ENCODE data around the gene MPG. TPM values are rescaled to one million over a fixed set of nuclear protein-coding genes. Genes with fewer than 3 reads are reported as not detected.

Gene MPG
- total RNA-seq, 1 experiment from 2014 or later, result 32.6 TPM

GRCh38 chr16:41439-42068 lies 36.5 kb upstream of the MPG start:
- Histone ChIP-seq H3K9ac (ENCODE audit: low read length) (no peak overlapping the region), H3K9me2 (ENCODE audit: insufficient read depth) (no peaks in the 10 kb centered on the region), H3K27me3 (ENCODE audit: insufficient read depth, low read length) (no peaks in the 10 kb centered on the region), H3K4me2 (ENCODE audit: low read length) (no peak overlapping the region), H3K27ac (ENCODE audit: low read depth, low read length) (no peak overlapping the region), H4K20me1 (ENCODE audit: insufficient read depth) (no peaks in the 10 kb centered on the region), H3K4me1 (ENCODE audit: control insufficient read depth in 1 of 2, insufficient read depth in 2 of 2, low read length in 2 of 2) (peaks cover 0 to 7% of the 10 kb centered on the region in 2 experiments; a peak in 1 of 4 replicates), H3K4me3 (replicated peaks in 1 of 2; ENCODE audit: low read depth in 1 of 2, low read length in 2 of 2) (no peak overlapping the region), H3K36me3 (ENCODE audit: control insufficient read depth in 1 of 2, insufficient read depth in 2 of 2, low read length in 2 of 2) (peaks cover 0 to 11% of the 10 kb centered on the region in 2 experiments; a peak in 1 of 4 replicates), H2AFZ (ENCODE audit: low read depth, low read length, poor library complexity, severe bottlenecking) (no peak overlapping the region), H3K9me3 (ENCODE audit: control insufficient read depth in 1 of 2, insufficient read depth in 1 of 2, low read depth in 1 of 2, low read length in 2 of 2) (no peaks in the 10 kb centered on the region), H3K79me2 (ENCODE audit: insufficient read depth, low read length) (no peaks in the 10 kb centered on the region)
- ChIA-PET POLR2A (no interaction called here), RAD21 (ENCODE audit: low non-redundant PET in 1 of 2, low total read pairs in 2 of 2, uncharacterized antibody in 2 of 2, unreplicated experiment in 2 of 2) (no interaction called here), CTCF (no interaction called here)
- intact Hi-C loops (cut with micrococcal nuclease), result no loop called here
- ATAC-seq (no peak), DNase-seq (ENCODE audit: low read depth, low spot score) (no peak)
- TF ChIP-seq EGR1 (IDR thresholded peaks at IDR 0.05; ENCODE audit: low read depth), result no peak
- no peak for TF ChIP-seq POLR2A (IDR thresholded peaks at IDR 0.05; ENCODE audit: borderline replicate concordance, extremely low read depth, insufficient read depth, insufficient read length)
- TF ChIP-seq ZBTB33 (IDR thresholded peaks at IDR 0.05; ENCODE audit: extremely low read depth, insufficient replicate concordance, low read length), result no peak
- no peak for TF ChIP-seq SIN3A (IDR thresholded peaks at IDR 0.05; ENCODE audit: low read depth)
- no peak for TF ChIP-seq POLR2AphosphoS5 (IDR thresholded peaks at IDR 0.05; ENCODE audit: low read depth, low read length)
- TF ChIP-seq REST (IDR thresholded peaks at IDR 0.05; ENCODE audit: low read depth), result no peak
- no peak for TF ChIP-seq TCF7L2 (IDR thresholded peaks at IDR 0.05; ENCODE audit: borderline replicate concordance, extremely low read depth, insufficient read depth, insufficient read length)
- no peak for TF ChIP-seq MAX (IDR thresholded peaks at IDR 0.05)
- TF ChIP-seq CEBPB (IDR thresholded peaks at IDR 0.05; ENCODE audit: low read depth), result no peak
- TF ChIP-seq ZFX (IDR thresholded peaks at IDR 0.05), result no peak
- no TSS peak for BruUV-seq (replicated peaks)
